DND-41 (cell line): Measurements from ENCODE around the gene POR.

Source experiments
- EZH2 ChIP-seq: IDR thresholded peaks from 3 replicates; pipeline ENCODE4 v1.6.1; 2012; ENCODE audit warnings: borderline replicate concordance, low read depth, mild to moderate bottlenecking, moderate library complexity, low read length, inconsistent platforms; ENCODE audit not compliant: severe bottlenecking
- TF ChIP-seq, protein P1 (sequence below): IDR thresholded peaks from 2 replicates; pipeline ENCODE4 v1.5.1; 2012; ENCODE audit warnings: borderline replicate concordance, low read length, moderate library complexity, mild to moderate bottlenecking; ENCODE audit not compliant: poor library complexity, severe bottlenecking; ENCODE audit errors: extremely low read depth

DNA sequence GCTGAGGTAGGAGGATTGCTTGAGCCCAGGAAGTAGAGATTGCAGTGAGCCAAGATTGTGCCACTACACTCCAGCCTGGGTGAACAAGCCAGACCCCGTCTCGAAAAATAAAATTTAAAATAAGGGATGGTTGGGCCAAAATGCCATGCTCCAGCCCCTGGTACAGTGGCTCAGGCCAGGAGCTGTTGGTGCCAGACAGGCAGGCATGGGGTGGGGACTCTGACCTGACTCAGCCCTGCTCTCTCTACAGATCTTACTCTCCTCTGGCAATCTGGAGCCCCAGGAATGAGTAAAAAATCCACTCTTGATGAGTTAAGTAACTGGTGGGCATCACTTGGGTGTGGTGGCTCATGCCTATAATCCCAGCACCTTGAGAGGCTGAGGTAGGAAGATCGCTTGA lies 87.9 kb downstream of the POR start:
- TF ChIP-seq, protein P1, sequence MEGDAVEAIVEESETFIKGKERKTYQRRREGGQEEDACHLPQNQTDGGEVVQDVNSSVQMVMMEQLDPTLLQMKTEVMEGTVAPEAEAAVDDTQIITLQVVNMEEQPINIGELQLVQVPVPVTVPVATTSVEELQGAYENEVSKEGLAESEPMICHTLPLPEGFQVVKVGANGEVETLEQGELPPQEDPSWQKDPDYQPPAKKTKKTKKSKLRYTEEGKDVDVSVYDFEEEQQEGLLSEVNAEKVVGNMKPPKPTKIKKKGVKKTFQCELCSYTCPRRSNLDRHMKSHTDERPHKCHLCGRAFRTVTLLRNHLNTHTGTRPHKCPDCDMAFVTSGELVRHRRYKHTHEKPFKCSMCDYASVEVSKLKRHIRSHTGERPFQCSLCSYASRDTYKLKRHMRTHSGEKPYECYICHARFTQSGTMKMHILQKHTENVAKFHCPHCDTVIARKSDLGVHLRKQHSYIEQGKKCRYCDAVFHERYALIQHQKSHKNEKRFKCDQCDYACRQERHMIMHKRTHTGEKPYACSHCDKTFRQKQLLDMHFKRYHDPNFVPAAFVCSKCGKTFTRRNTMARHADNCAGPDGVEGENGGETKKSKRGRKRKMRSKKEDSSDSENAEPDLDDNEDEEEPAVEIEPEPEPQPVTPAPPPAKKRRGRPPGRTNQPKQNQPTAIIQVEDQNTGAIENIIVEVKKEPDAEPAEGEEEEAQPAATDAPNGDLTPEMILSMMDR: no peak
- no peak for TF ChIP-seq EZH2
